HepG2 (cell line): ENCODE measurements around the gene ATG7. TPM values are rescaled to one million over a fixed set of nuclear protein-coding genes. Genes with fewer than 3 reads are reported as not detected.

ENCODE experiments used
- ATAC-seq: fragments of 200-7000 bp; cut with Tn5 transposase; 3 replicates; pipeline ENCODE4 v1.9.1; 2020; ENCODE audit warnings: mild to moderate bottlenecking, moderate library complexity
- BruUV-seq: library from RNA; stranded (reverse); fragments of 400-500 nt; replicated peaks from 2 replicates; lab custom pipeline; 2021; lab: Mats Ljungman, UMichigan
- CTCF ChIA-PET: fragments of 300-600 bp; formaldehyde crosslinking; extraction: SDS; loops from one replicate; lab custom pipeline; 2021; ENCODE audit warnings: low total read pairs, inconsistent platforms, low intra/inter-chr PET ratio; lab: Yijun Ruan, JAX
- POLR2A ChIA-PET: fragments of 350-600 bp; sonication (Branson Sonifier 250); formaldehyde crosslinking; loops from one replicate; lab custom pipeline; 2020; ENCODE audit warnings: antibody characterized with exemption, inconsistent platforms; lab: Yijun Ruan, JAX
- DNase-seq: peaks from one replicate; pipeline ENCODE4 v3.0.0-alpha.2; 2015; ENCODE audit warnings: low spot score
- FAIRE-seq: peaks from 3 replicates; lab custom pipeline; 2011; peaks lifted over from hg19 to GRCh38; lab: Jason Lieb, UNC
- H2AFZ ChIP-seq: one replicate; pipeline ENCODE4 v1.6.1; 2011; ENCODE audit warnings: low read length, inconsistent platforms
- H3K27ac ChIP-seq: fragments of 300-600 bp; 3 replicates; pipeline ENCODE4 v1.8.0; 2011; ENCODE audit warnings: mixed run types, mild to moderate bottlenecking, mixed read lengths, low read length, inconsistent platforms; ENCODE audit not compliant: insufficient read depth; ENCODE audit errors: extremely low read length
- H3K27me3 ChIP-seq, 2 experiments: fragments of 200-600 bp in 1 of 2; 2 replicates in 1 of 2; 3 replicates in 1 of 2; pipeline versions ENCODE4 v1.6.0 to v1.8.0; 2011; ENCODE audit warnings: low read length in 2 of 2, mild to moderate bottlenecking in 2 of 2, moderate library complexity in 2 of 2, inconsistent platforms in 1 of 2; ENCODE audit not compliant: insufficient read depth in 2 of 2, control insufficient read depth in 1 of 2
- H3K36me3 ChIP-seq, 2 experiments: fragments of 200-600 bp in 1 of 2; replicated peaks in 1 of 2; 2 replicates in 1 of 2; 3 replicates in 1 of 2; pipeline versions ENCODE4 v1.5.1 to v1.8.0; 2011; ENCODE audit warnings: low read length in 2 of 2, inconsistent platforms in 1 of 2; ENCODE audit not compliant: insufficient read depth in 2 of 2, control insufficient read depth in 1 of 2
- H3K4me1 ChIP-seq: 2 replicates; pipeline ENCODE4 v1.5.1; 2012; ENCODE audit warnings: low read length, inconsistent platforms; ENCODE audit not compliant: insufficient read depth
- H3K4me2 ChIP-seq: 2 replicates; pipeline ENCODE4 v1.6.0; 2011; ENCODE audit warnings: low read depth, low read length, inconsistent platforms
- H3K4me3 ChIP-seq, 3 experiments: fragments of 200-600 bp in 1 of 3; sonication (generic), shearing (Covaris generic) in 1 of 3; replicated peaks in 1 of 3; 2 replicates each; pipeline ENCODE4 v1.5.1; 2011 to 2016; ENCODE audit warnings: low read length in 3 of 3, inconsistent platforms in 2 of 3, low read depth in 2 of 3, mild to moderate bottlenecking in 2 of 3, control low read depth in 1 of 3, mixed read lengths in 1 of 3; ENCODE audit not compliant: insufficient read depth in 1 of 3
- H3K79me2 ChIP-seq: one replicate; pipeline ENCODE4 v1.6.1; 2011; ENCODE audit warnings: low read length, inconsistent platforms; ENCODE audit not compliant: insufficient read depth
- H3K9ac ChIP-seq: 2 replicates; pipeline ENCODE4 v1.6.0; 2011; ENCODE audit warnings: mild to moderate bottlenecking, low read depth, low read length, inconsistent platforms; ENCODE audit not compliant: insufficient read depth
- H3K9me3 ChIP-seq: 2 replicates; pipeline ENCODE4 v1.5.1; 2012; ENCODE audit warnings: mild to moderate bottlenecking, low read length
- H4K20me1 ChIP-seq: 2 replicates; pipeline ENCODE4 v1.6.0; 2011; ENCODE audit warnings: inconsistent platforms, mild to moderate bottlenecking, low read length, moderate library complexity; ENCODE audit not compliant: insufficient read depth
- HHEX ChIP-seq: IDR thresholded peaks from 2 replicates; pipeline ENCODE4 v1.6.1; 2016; ENCODE audit warnings: control low read depth
- ISX ChIP-seq: sonication (generic); formaldehyde crosslinking; conservative IDR thresholded peaks from 2 replicates; pipeline ENCODE4 v1.5.0; 2020; ENCODE audit warnings: missing genetic modification reagents
- NKX3-1 ChIP-seq: sonication (generic); formaldehyde crosslinking; IDR thresholded peaks from 2 replicates; pipeline ENCODE4 v1.5.0; 2020; ENCODE audit warnings: missing genetic modification reagents
- ZKSCAN1 ChIP-seq: fragments of 150-350 bp; IDR thresholded peaks from 2 replicates; pipeline ENCODE4 v1.6.1; 2014; ENCODE audit warnings: low read length
- ZNF563 ChIP-seq: sonication (generic); formaldehyde crosslinking; IDR thresholded peaks from 2 replicates; pipeline ENCODE4 v1.8.0; 2022; ENCODE audit warnings: mild to moderate bottlenecking, moderate library complexity, missing genetic modification reagents
- ZNF772 ChIP-seq: sonication (generic); formaldehyde crosslinking; IDR thresholded peaks from 2 replicates; pipeline ENCODE4 v1.5.0; 2020; ENCODE audit warnings: mild to moderate bottlenecking, missing genetic modification reagents
- WGBS: methylation state at CpG from one replicate; pipeline ENCODE4 v1.1.6; 2017; ENCODE audit warnings: low lambda C conversion rate; 5-methylcytosine and 5-hydroxymethylcytosine counted together
- in situ Hi-C: cut with HindIII; loops from 2 replicates; pipeline ENCODE4 v1.10.0; 2017; ENCODE audit warnings: low pct_unique_long_range_greater_than_20kb; ENCODE audit not compliant: extremely low pct_ligation_motif_present
- intact Hi-C: fragments of 100-400 bp; cut with micrococcal nuclease; formaldehyde crosslinking; loops from one replicate; pipeline ENCODE4 v1.10.0; 2022; ENCODE audit not compliant: unreplicated experiment
- polyA plus RNA-seq, 8 experiments: library from polyadenylated mRNA; depleted of rRNA in 3 of 8; stranded (reverse) in 7 of 8; unstranded in 1 of 8; fragments of >200 nt; fragmentation: Illumina TruSeq in 4 of 8; extraction: Trizol in 4 of 8; gene quantifications; 2 replicates each; pipeline versions ENCODE4 v1.2.1 to v1.2.3, GENCODE V29; 2011 to 2016; ENCODE audit warnings: low read depth in 4 of 8, missing spikeins in 1 of 8, mixed read lengths in 1 of 8; ENCODE audit not compliant: insufficient read depth in 1 of 8
- total RNA-seq, 5 experiments: library from RNA; depleted of rRNA; stranded (reverse); fragments of >200 nt; fragmentation: Illumina TruSeq; extraction: Trizol; gene quantifications; 2 replicates each; pipeline ENCODE4 v1.2.3, GENCODE V29; 2016; ENCODE audit warnings: low read depth in 1 of 5
- TF ChIP-seq, protein P1 (sequence below): sonication (generic); formaldehyde crosslinking; IDR thresholded peaks from 2 replicates; pipeline ENCODE4 v1.5.0; 2020; ENCODE audit warnings: missing genetic modification reagents, mild to moderate bottlenecking, borderline replicate concordance
- TF ChIP-seq, protein P2 (sequence below): sonication (generic); formaldehyde crosslinking; IDR thresholded peaks from 2 replicates; pipeline ENCODE4 v1.5.1; 2020; ENCODE audit warnings: missing genetic modification reagents, mild to moderate bottlenecking, borderline replicate concordance
- TF ChIP-seq, protein P3 (sequence below): sonication (generic); formaldehyde crosslinking; IDR thresholded peaks from 2 replicates; pipeline ENCODE4 v1.4.0; 2020; ENCODE audit warnings: missing genetic modification reagents, borderline replicate concordance
- TF ChIP-seq, protein P4 (sequence below): sonication (generic); formaldehyde crosslinking; IDR thresholded peaks from 2 replicates; pipeline ENCODE4 v1.8.0; 2022; ENCODE audit warnings: mild to moderate bottlenecking, missing genetic modification reagents; ENCODE audit not compliant: insufficient replicate concordance
- TF ChIP-seq, protein P5 (sequence below): sonication (generic); formaldehyde crosslinking; IDR thresholded peaks from 2 replicates; pipeline ENCODE4 v1.4.0; 2020; ENCODE audit warnings: missing genetic modification reagents, borderline replicate concordance

ATG7 gene
- total and polyA plus RNA-seq, 2 of the 13 experiments (the other 11 are each of a cell fraction or from before 2014, with no cell fraction given) = 7.8 to 22.1 TPM

DNA sequence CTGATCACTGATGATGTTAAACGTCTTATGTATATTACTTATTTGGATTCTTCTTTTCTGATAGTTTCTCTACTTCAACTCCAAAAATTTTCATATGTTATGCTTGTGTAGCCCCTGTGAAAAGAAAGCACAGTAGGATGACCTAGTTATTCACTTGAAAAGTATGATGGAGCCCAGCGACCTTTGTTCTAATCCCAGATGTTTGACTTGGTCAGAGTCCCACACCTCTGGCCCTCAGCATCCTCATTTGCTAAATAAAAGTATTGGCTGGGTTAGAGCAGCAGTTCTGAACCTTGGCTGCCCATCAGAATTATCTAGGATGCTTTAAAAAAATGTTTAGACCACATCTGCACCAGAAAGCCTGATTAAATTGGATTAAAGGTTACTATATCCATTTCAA, 173.7 kb downstream of the ATG7 start:
- in situ Hi-C loops (no loop called here), intact Hi-C loops (no loop called here)
- Histone ChIP-seq H4K20me1 (no peaks in the 10 kb centered on the region), H3K36me3 (no peaks in the 10 kb centered on the region), H3K4me1 (0 out of 2 replicates have a peak, but pooled peaks cover 6% of the 10 kb centered on the region), H3K27ac (no peak overlapping the region), H3K27me3 (no peaks in the 10 kb centered on the region), H3K79me2 (no peaks in the 10 kb centered on the region), H3K9me3 (no peaks in the 10 kb centered on the region), H3K9ac (no peak overlapping the region), H3K4me2 (no peak overlapping the region), H2AFZ (no peak overlapping the region), H3K4me3 (no peak overlapping the region)
- BruUV-seq = no TSS peak
- WGBS = 44% methylated on average over 2 of the region's 2 CpGs
- CTCF ChIA-PET = no interaction called here
- POLR2A ChIA-PET = no interaction called here
- ATAC-seq = no peak
- DNase-seq = no peak
- TF ChIP-seq ZNF563 (CRISPR knock-in tag) (no peak), ZKSCAN1 (no peak), ISX (CRISPR knock-in tag) (no peak), ZNF772 (CRISPR knock-in tag) (no peak), NKX3-1 (CRISPR knock-in tag) (no peak), HHEX (no peak)
- TF ChIP-seq, protein P1, sequence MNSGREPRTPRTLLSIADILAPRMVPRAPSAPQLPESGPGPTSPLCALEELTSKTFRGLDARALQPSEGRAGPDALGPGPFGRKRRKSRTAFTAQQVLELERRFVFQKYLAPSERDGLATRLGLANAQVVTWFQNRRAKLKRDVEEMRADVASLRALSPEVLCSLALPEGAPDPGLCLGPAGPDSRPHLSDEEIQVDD = no peak
- TF ChIP-seq, protein P2, sequence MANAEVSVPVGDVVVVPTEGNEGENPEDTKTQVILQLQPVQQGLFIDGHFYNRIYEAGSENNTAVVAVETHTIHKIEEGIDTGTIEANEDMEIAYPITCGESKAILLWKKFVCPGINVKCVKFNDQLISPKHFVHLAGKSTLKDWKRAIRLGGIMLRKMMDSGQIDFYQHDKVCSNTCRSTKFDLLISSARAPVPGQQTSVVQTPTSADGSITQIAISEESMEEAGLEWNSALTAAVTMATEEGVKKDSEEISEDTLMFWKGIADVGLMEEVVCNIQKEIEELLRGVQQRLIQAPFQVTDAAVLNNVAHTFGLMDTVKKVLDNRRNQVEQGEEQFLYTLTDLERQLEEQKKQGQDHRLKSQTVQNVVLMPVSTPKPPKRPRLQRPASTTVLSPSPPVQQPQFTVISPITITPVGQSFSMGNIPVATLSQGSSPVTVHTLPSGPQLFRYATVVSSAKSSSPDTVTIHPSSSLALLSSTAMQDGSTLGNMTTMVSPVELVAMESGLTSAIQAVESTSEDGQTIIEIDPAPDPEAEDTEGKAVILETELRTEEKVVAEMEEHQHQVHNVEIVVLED (CRISPR knock-in tag) = no peak
- TF ChIP-seq, protein P3, sequence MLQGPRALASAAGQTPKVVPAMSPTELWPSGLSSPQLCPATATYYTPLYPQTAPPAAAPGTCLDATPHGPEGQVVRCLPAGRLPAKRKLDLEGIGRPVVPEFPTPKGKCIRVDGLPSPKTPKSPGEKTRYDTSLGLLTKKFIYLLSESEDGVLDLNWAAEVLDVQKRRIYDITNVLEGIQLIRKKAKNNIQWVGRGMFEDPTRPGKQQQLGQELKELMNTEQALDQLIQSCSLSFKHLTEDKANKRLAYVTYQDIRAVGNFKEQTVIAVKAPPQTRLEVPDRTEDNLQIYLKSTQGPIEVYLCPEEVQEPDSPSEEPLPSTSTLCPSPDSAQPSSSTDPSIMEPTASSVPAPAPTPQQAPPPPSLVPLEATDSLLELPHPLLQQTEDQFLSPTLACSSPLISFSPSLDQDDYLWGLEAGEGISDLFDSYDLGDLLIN (CRISPR knock-in tag) = no peak
- TF ChIP-seq, protein P4, sequence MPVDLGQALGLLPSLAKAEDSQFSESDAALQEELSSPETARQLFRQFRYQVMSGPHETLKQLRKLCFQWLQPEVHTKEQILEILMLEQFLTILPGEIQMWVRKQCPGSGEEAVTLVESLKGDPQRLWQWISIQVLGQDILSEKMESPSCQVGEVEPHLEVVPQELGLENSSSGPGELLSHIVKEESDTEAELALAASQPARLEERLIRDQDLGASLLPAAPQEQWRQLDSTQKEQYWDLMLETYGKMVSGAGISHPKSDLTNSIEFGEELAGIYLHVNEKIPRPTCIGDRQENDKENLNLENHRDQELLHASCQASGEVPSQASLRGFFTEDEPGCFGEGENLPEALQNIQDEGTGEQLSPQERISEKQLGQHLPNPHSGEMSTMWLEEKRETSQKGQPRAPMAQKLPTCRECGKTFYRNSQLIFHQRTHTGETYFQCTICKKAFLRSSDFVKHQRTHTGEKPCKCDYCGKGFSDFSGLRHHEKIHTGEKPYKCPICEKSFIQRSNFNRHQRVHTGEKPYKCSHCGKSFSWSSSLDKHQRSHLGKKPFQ (CRISPR knock-in tag) = no peak
- TF ChIP-seq, protein P5, sequence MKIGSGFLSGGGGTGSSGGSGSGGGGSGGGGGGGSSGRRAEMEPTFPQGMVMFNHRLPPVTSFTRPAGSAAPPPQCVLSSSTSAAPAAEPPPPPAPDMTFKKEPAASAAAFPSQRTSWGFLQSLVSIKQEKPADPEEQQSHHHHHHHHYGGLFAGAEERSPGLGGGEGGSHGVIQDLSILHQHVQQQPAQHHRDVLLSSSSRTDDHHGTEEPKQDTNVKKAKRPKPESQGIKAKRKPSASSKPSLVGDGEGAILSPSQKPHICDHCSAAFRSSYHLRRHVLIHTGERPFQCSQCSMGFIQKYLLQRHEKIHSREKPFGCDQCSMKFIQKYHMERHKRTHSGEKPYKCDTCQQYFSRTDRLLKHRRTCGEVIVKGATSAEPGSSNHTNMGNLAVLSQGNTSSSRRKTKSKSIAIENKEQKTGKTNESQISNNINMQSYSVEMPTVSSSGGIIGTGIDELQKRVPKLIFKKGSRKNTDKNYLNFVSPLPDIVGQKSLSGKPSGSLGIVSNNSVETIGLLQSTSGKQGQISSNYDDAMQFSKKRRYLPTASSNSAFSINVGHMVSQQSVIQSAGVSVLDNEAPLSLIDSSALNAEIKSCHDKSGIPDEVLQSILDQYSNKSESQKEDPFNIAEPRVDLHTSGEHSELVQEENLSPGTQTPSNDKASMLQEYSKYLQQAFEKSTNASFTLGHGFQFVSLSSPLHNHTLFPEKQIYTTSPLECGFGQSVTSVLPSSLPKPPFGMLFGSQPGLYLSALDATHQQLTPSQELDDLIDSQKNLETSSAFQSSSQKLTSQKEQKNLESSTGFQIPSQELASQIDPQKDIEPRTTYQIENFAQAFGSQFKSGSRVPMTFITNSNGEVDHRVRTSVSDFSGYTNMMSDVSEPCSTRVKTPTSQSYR (CRISPR knock-in tag) = no peak
- no peak for FAIRE-seq
